ENCODE results near the gene EDEM3. TPM values are rescaled to one million over a fixed set of nuclear protein-coding genes. Genes with fewer than 3 reads are reported as not detected.

Gene EDEM3
- total RNA-seq, 1 experiment from 2014 or later: 14.1 TPM

- no TSS peak for BruUV-seq (replicated peaks)
- H3K36me3 Mint-ChIP-seq (ENCODE audit: insufficient read depth, unreplicated experiment): no peaks in the 10 kb centered on the region
Measured at GRCh38 chr1:184646178-184646701, 108.4 kb downstream of the EDEM3 start.

GRCh38 chr1:184644771-184645170 is 109.9 kb downstream of the EDEM3 start:
- H3K4me1 Mint-ChIP-seq (ENCODE audit: low read depth, unreplicated experiment): no peaks in the 10 kb centered on the region
- no peak overlapping the region for H3K27ac Mint-ChIP-seq (ENCODE audit: unreplicated experiment)
- H3K4me1 ChIP-seq: no peaks in the 10 kb centered on the region
- 0 out of 2 replicates have a peak, but pooled peaks cover 1% of the 10 kb centered on the region for H3K27me3 ChIP-seq (replicated peaks; ENCODE audit: control insufficient read depth, insufficient read depth, low read length)
- no peak overlapping the region for H3K4me3 Mint-ChIP-seq (ENCODE audit: unreplicated experiment)
- no peaks in the 10 kb centered on the region for H3K27me3 Mint-ChIP-seq (ENCODE audit: insufficient read depth, unreplicated experiment)
- no peaks in the 10 kb centered on the region for H3K9me3 ChIP-seq
- no peak for DNase-seq
- no peak for TF ChIP-seq CTCF (IDR thresholded peaks at IDR 0.05; ENCODE audit: insufficient read depth in 1 of 2, low read depth in 1 of 2, low read length in 1 of 2, severe bottlenecking in 1 of 2, unreplicated experiment in 1 of 2)
- no peaks in the 10 kb centered on the region for H3K36me3 ChIP-seq (ENCODE audit: control insufficient read depth, insufficient read depth, low read length)
- intact Hi-C loops (cut with micrococcal nuclease; ENCODE audit: unreplicated experiment): no loop called here
- no TSS peak for BruUV-seq (replicated peaks)
- ChIA-PET CTCF (no interaction called here), POLR2A (no interaction called here)
- H3K4me3 ChIP-seq (ENCODE audit: low read depth, low read length): no peak overlapping the region
- H3K36me3 Mint-ChIP-seq (ENCODE audit: insufficient read depth, unreplicated experiment): no peaks in the 10 kb centered on the region
- no peaks in the 10 kb centered on the region for H3K9me3 Mint-ChIP-seq (ENCODE audit: unreplicated experiment)

More at GRCh38 chr1:184646178-184646701, 108.4 kb downstream of the EDEM3 start:
- H3K4me3 Mint-ChIP-seq (ENCODE audit: unreplicated experiment): no peak overlapping the region
- Histone ChIP-seq H3K9me3 (no peaks in the 10 kb centered on the region), H3K27me3 (replicated peaks; ENCODE audit: control insufficient read depth, insufficient read depth, low read length) (no peaks in the 10 kb centered on the region), H3K4me3 (ENCODE audit: low read depth, low read length) (no peak overlapping the region), H3K36me3 (ENCODE audit: control insufficient read depth, insufficient read depth, low read length) (no peaks in the 10 kb centered on the region), H3K4me1 (no peaks in the 10 kb centered on the region)
- no peak for DNase-seq
- POLR2A ChIA-PET: no interaction called here
- CTCF ChIA-PET: no interaction called here
- H3K27ac Mint-ChIP-seq (ENCODE audit: unreplicated experiment): no peak overlapping the region
- intact Hi-C loops (cut with micrococcal nuclease; ENCODE audit: unreplicated experiment): no loop called here
- H3K27me3 Mint-ChIP-seq (ENCODE audit: insufficient read depth, unreplicated experiment): no peaks in the 10 kb centered on the region
- TF ChIP-seq CTCF (IDR thresholded peaks at IDR 0.05; ENCODE audit: insufficient read depth in 1 of 2, low read depth in 1 of 2, low read length in 1 of 2, severe bottlenecking in 1 of 2, unreplicated experiment in 1 of 2): no peak
- H3K9me3 Mint-ChIP-seq (ENCODE audit: unreplicated experiment): peaks cover 2% of the 10 kb centered on the region
- no peaks in the 10 kb centered on the region for H3K4me1 Mint-ChIP-seq (ENCODE audit: low read depth, unreplicated experiment)

GRCh38 chr1:184643661-184644060 is 111.0 kb downstream of the EDEM3 start:
- Mint-ChIP-seq H3K4me3 (ENCODE audit: unreplicated experiment) (no peak overlapping the region), H3K4me1 (ENCODE audit: low read depth, unreplicated experiment) (no peaks in the 10 kb centered on the region), H3K9me3 (ENCODE audit: unreplicated experiment) (no peaks in the 10 kb centered on the region), H3K27me3 (ENCODE audit: insufficient read depth, unreplicated experiment) (no peaks in the 10 kb centered on the region), H3K36me3 (ENCODE audit: insufficient read depth, unreplicated experiment) (no peaks in the 10 kb centered on the region), H3K27ac (ENCODE audit: unreplicated experiment) (no peak overlapping the region)
- no TSS peak for BruUV-seq (replicated peaks)
- H3K27me3 ChIP-seq (replicated peaks; ENCODE audit: control insufficient read depth, insufficient read depth, low read length): 0 out of 2 replicates have a peak, but pooled peaks cover 1% of the 10 kb centered on the region
- TF ChIP-seq CTCF (IDR thresholded peaks at IDR 0.05; ENCODE audit: insufficient read depth in 1 of 2, low read depth in 1 of 2, low read length in 1 of 2, severe bottlenecking in 1 of 2, unreplicated experiment in 1 of 2): no peak
- no peak overlapping the region for H3K4me3 ChIP-seq (ENCODE audit: low read depth, low read length)
- no peaks in the 10 kb centered on the region for H3K4me1 ChIP-seq
- no peaks in the 10 kb centered on the region for H3K36me3 ChIP-seq (ENCODE audit: control insufficient read depth, insufficient read depth, low read length)
- intact Hi-C loops (cut with micrococcal nuclease; ENCODE audit: unreplicated experiment): no loop called here
- DNase-seq: no peak
- ChIA-PET POLR2A (no interaction called here), CTCF (no interaction called here)
- no peaks in the 10 kb centered on the region for H3K9me3 ChIP-seq

Measured in Caco-2 (cell line).